K562 (cell line): ENCODE results near the gene SCIN. TPM values are rescaled to one million over a fixed set of nuclear protein-coding genes. Genes with fewer than 3 reads are reported as not detected.

ENCODE experiments used
- ATAC-seq: fragments of 200-7000 bp; cut with Tn5 transposase; 3 replicates; pipeline ENCODE4 v1.9.1; 2020; ENCODE audit warnings: moderate library complexity
- BruUV-seq: library from RNA; stranded (reverse); fragments of 400-500 nt; replicated peaks from 2 replicates; lab custom pipeline; 2021; lab: Mats Ljungman, UMichigan
- CTCF ChIA-PET: fragments of 300-600 bp; formaldehyde crosslinking; extraction: SDS; loops from one replicate; lab custom pipeline; 2021; ENCODE audit warnings: low intra/inter-chr PET ratio; lab: Yijun Ruan, JAX
- POLR2A ChIA-PET: fragments of 300-600, 350-650 bp; sonication (Branson Sonifier 250); formaldehyde crosslinking; extraction: SDS; loops from one replicate; lab custom pipeline; 2021; ENCODE audit warnings: antibody characterized with exemption, inconsistent platforms; lab: Yijun Ruan, JAX
- DNase-seq, 4 experiments: peaks; one replicate each; pipeline versions ENCODE4 v3.0.0 to v3.0.0-alpha.2; 2011 to 2018; ENCODE audit warnings: low spot score in 3 of 4, mixed read lengths in 3 of 4; ENCODE audit errors: extremely low read depth in 1 of 4
- FAIRE-seq: peaks from 2 replicates; lab custom pipeline; 2011; peaks lifted over from hg19 to GRCh38; lab: Jason Lieb, UNC
- H2AFZ ChIP-seq: 2 replicates; pipeline ENCODE4 v1.6.0; 2011; ENCODE audit warnings: low read depth, low read length, control low read depth, inconsistent platforms
- H3K27ac ChIP-seq: fragments of 200-600 bp; 3 replicates; pipeline ENCODE4 v1.8.0; 2011; ENCODE audit warnings: low read depth, mild to moderate bottlenecking, control low read depth, inconsistent platforms, low read length, moderate library complexity, mixed read lengths; ENCODE audit errors: extremely low read depth
- H3K27me3 ChIP-seq, 2 experiments: fragments of 300-600 bp in 1 of 2; 2 replicates in 1 of 2; 3 replicates in 1 of 2; pipeline versions ENCODE4 v1.6.0 to v1.8.0; 2011; ENCODE audit warnings: inconsistent platforms in 2 of 2, low read length in 2 of 2, mild to moderate bottlenecking in 1 of 2, mixed read lengths in 1 of 2, moderate library complexity in 1 of 2; ENCODE audit not compliant: control insufficient read depth in 2 of 2, insufficient read depth in 2 of 2
- H3K36me3 ChIP-seq: fragments of 300-600 bp; 3 replicates; pipeline ENCODE4 v1.8.0; 2011; ENCODE audit warnings: mild to moderate bottlenecking, low read length, inconsistent platforms; ENCODE audit not compliant: control insufficient read depth, insufficient read depth
- H3K4me1 ChIP-seq, 2 experiments: fragments of 200-600 bp in 1 of 2; replicated peaks in 1 of 2; 2 replicates in 1 of 2; 3 replicates in 1 of 2; pipeline versions ENCODE4 v1.5.1 to v1.8.0; 2011; ENCODE audit warnings: inconsistent platforms in 2 of 2, low read length in 2 of 2, mild to moderate bottlenecking in 1 of 2, mixed read lengths in 1 of 2, moderate library complexity in 1 of 2; ENCODE audit not compliant: control insufficient read depth in 2 of 2, insufficient read depth in 2 of 2
- H3K4me2 ChIP-seq: 2 replicates; pipeline ENCODE4 v1.6.1; 2011; ENCODE audit warnings: low read length, control low read depth, inconsistent platforms, mixed read lengths; ENCODE audit not compliant: insufficient read depth
- H3K4me3 ChIP-seq: fragments of 200-600 bp; sonication (generic), shearing (Covaris generic); 2 replicates; pipeline ENCODE4 v1.5.1; 2016; ENCODE audit warnings: control low read depth, inconsistent platforms
- H3K79me2 ChIP-seq: fragments of 200-600 bp; 3 replicates; pipeline ENCODE4 v1.8.0; 2011; ENCODE audit warnings: low read length, inconsistent platforms; ENCODE audit not compliant: control insufficient read depth, insufficient read depth
- H3K9ac ChIP-seq, 2 experiments: 2 replicates each; pipeline versions ENCODE4 v1.6.0 to v1.6.1; 2011; ENCODE audit warnings: low read depth in 2 of 2, low read length in 2 of 2, control low read depth in 1 of 2, inconsistent platforms in 1 of 2, mild to moderate bottlenecking in 1 of 2, mixed read lengths in 1 of 2; ENCODE audit not compliant: insufficient read depth in 1 of 2
- H3K9me1 ChIP-seq: one replicate; pipeline ENCODE4 v1.6.0; 2011; ENCODE audit warnings: inconsistent platforms, mild to moderate bottlenecking, low read length, moderate library complexity; ENCODE audit not compliant: control insufficient read depth, insufficient read depth
- H3K9me3 ChIP-seq: replicated peaks from 2 replicates; pipeline ENCODE4 v1.5.1; 2011; ENCODE audit warnings: low read depth, low read length, inconsistent platforms; ENCODE audit not compliant: control insufficient read depth, insufficient read depth
- H4K20me1 ChIP-seq: replicated peaks from 2 replicates; pipeline ENCODE4 v1.6.1; 2011; ENCODE audit warnings: low read length, inconsistent platforms, mixed read lengths; ENCODE audit not compliant: control insufficient read depth, insufficient read depth
- CBX3 ChIP-seq, 2 experiments: IDR thresholded peaks; 1 replicate in 1 of 2; 2 replicates in 1 of 2; pipeline ENCODE4 v1.6.1; 2012; ENCODE audit warnings: inconsistent platforms in 2 of 2, low read length in 2 of 2, borderline replicate concordance in 1 of 2, control low read depth in 1 of 2
- KLF6 ChIP-seq: fragments of 250-450 bp; sonication (Bioruptor Pico); IDR thresholded peaks from 2 replicates; pipeline ENCODE4 v1.4.0; 2020; ENCODE audit warnings: mild to moderate bottlenecking, moderate library complexity, borderline replicate concordance
- WGBS: fragments of 100-300 bp; shearing (Covaris generic); methylation state at CpG from one replicate; pipeline ENCODE4 v1.1.6; 2016; ENCODE audit warnings: low coverage, mixed read lengths; ENCODE audit not compliant: insufficient coverage; ENCODE audit errors: missing lambda C conversion rate; 5-methylcytosine and 5-hydroxymethylcytosine counted together
- in situ Hi-C: fragments of 300-500 bp; cut with MboI; formaldehyde crosslinking; loops from 4 replicates; pipeline ENCODE4 v1.15.0; 2018; ENCODE audit warnings: inconsistent platforms, mixed read lengths
- intact Hi-C: fragments of 100-400 bp; cut with micrococcal nuclease; formaldehyde crosslinking; loops from 2 replicates; pipeline ENCODE4 v1.14.2; 2022
- polyA plus RNA-seq, 8 experiments: library from polyadenylated mRNA; depleted of rRNA in 4 of 8; stranded (reverse) in 5 of 8; unstranded in 3 of 8; fragments of >200 nt; fragmentation: Nextera tagmentation in 2 of 8; fragmentation: Illumina TruSeq in 1 of 8; extraction: Ambion mirVana in 2 of 8; extraction: Trizol in 1 of 8; gene quantifications; 2 replicates each; pipeline versions ENCODE4 v1.2.1 to v1.2.3, GENCODE V29; 2011 to 2014; ENCODE audit warnings: inconsistent platforms in 1 of 8, missing spikeins in 1 of 8
- total RNA-seq, 7 experiments: library from RNA; depleted of rRNA in 6 of 7; stranded (reverse); fragments of >200 nt in 6 of 7; fragmentation: Illumina TruSeq in 2 of 7; extraction: Trizol in 2 of 7; gene quantifications; 2 replicates each; pipeline versions ENCODE4 v1.2.1 to v1.2.3, GENCODE V29; 2011 to 2021; ENCODE audit warnings: low replicate concordance in 1 of 7
- TF ChIP-seq, protein P1 (sequence below): sonication (generic); formaldehyde crosslinking; IDR thresholded peaks from 2 replicates; pipeline ENCODE4 v1.8.1; 2023; ENCODE audit warnings: mild to moderate bottlenecking, missing genetic modification reagents

Gene SCIN
- total and polyA plus RNA-seq, 9 of the 15 experiments (the other 6 are each of a cell fraction or from before 2014, with no cell fraction given): 0.67 to 18.2 (median 10.6) TPM

DNA sequence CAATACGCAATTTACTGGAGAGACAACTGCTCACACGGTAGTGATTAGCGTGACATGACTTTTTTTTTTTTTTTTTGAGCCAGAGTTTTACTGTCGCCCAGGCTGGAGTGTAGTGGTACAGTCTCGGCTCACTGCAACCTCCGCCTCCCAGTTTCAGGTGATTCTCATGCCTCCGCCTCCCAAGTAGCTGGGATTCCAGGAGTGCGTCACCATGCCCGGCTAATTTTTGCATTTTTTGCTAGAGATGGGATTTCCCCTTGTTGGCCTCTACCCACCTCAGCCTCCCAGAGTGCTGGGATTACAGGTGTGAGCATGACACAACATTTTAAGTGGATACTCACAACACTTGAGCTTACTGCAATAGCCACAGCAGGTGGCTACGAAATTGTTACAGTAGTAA is 128.8 kb downstream of the SCIN start:
- ChIA-PET CTCF (no interaction called here), POLR2A (interaction anchor here (1.3 to 1.7 kb wide), 2 partner anchors 9 to 16 kb away, joined by 3 to 5 read pairs; no protein-coding TSS in a partner anchor)
- no peak overlapping the region for H3K9ac ChIP-seq
- FAIRE-seq (no peak), DNase-seq (no peak), ATAC-seq (no peak)
- peaks cover 29% of the 10 kb centered on the region for H3K79me2 ChIP-seq
- no peaks in the 10 kb centered on the region for H3K27me3 ChIP-seq
- no peak overlapping the region for H2AFZ ChIP-seq
- no TSS peak for BruUV-seq
- H3K4me2 ChIP-seq: no peak overlapping the region
- no peaks in the 10 kb centered on the region for H4K20me1 ChIP-seq
- H3K4me3 ChIP-seq: no peak overlapping the region
- H3K27ac ChIP-seq: no peak overlapping the region
- peaks cover 8% of the 10 kb centered on the region; the same call in 2 of the 3 replicates for H3K36me3 ChIP-seq
- no peaks in the 10 kb centered on the region for H3K9me1 ChIP-seq
- H3K9me3 ChIP-seq: peaks cover 11% of the 10 kb centered on the region
- in situ Hi-C loops: no loop called here
- no peaks in the 10 kb centered on the region; a peak in 1 of 5 replicates for H3K4me1 ChIP-seq
- 90% methylated on average over 10 of the region's 10 CpGs for WGBS
- peak in 1 of 2 experiments; percentile 57; a peak in 1 of 3 replicates for TF ChIP-seq CBX3 (IDR thresholded peaks at IDR 0.05; ENCODE audit: borderline replicate concordance in 1 of 2, low read length in 2 of 2)
- TF ChIP-seq, protein P1, sequence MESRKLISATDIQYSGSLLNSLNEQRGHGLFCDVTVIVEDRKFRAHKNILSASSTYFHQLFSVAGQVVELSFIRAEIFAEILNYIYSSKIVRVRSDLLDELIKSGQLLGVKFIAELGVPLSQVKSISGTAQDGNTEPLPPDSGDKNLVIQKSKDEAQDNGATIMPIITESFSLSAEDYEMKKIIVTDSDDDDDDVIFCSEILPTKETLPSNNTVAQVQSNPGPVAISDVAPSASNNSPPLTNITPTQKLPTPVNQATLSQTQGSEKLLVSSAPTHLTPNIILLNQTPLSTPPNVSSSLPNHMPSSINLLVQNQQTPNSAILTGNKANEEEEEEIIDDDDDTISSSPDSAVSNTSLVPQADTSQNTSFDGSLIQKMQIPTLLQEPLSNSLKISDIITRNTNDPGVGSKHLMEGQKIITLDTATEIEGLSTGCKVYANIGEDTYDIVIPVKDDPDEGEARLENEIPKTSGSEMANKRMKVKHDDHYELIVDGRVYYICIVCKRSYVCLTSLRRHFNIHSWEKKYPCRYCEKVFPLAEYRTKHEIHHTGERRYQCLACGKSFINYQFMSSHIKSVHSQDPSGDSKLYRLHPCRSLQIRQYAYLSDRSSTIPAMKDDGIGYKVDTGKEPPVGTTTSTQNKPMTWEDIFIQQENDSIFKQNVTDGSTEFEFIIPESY (CRISPR knock-in tag): peak; percentile 71
- TF ChIP-seq KLF6 (CRISPR knock-in tag): no peak
- intact Hi-C loops: no loop called here
